Measurements from ENCODE around the gene TFCP2.

TFCP2 gene

GRCh38 chr12:51147309-51147708 lies 25.6 kb downstream of the TFCP2 start:
- Histone ChIP-seq H3K4me2 (ENCODE audit: low read length) (no peak overlapping the region), H4K20me1 (ENCODE audit: insufficient read depth, low read length) (peaks cover 13% of the 10 kb centered on the region), H3K9me3 (ENCODE audit: insufficient read depth, low read length) (no peaks in the 10 kb centered on the region)

DNA sequence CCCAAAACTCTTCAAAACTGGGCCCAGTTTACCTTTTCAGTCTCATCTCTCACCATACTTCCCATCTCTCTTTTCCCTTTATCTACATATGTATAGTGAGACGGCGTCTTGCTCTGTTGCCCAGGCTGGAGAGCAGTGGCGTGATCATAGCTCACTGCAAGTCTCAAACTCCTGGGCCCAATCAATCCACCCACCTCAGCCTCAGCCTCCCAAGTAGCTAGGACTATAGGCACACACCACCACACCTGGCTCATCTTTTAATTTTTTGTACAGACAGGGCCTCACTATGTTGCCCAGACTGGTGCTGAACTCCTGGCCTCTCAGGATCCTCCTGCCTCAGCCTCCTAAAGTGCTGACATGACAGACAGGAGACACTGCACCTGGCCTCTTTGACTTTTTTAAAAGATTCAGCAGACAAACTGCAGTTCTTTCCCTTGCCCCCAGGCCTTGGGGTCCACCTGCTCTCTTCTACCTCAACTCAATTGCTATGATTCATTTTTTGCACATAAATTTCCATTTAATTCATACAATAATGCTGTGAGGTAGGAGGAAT lies 33.6 kb downstream of the TFCP2 start:
- no peaks in the 10 kb centered on the region for H3K27me3 ChIP-seq (ENCODE audit: low read depth, low read length)
- H3K27ac ChIP-seq (ENCODE audit: low read length) = no peak overlapping the region
- H3K4me1 ChIP-seq (ENCODE audit: low read length) = no peaks in the 10 kb centered on the region
- no peak overlapping the region for H3K4me3 ChIP-seq (ENCODE audit: low read length)
- peaks cover 4% of the 10 kb centered on the region for H3K36me3 ChIP-seq (replicated peaks; ENCODE audit: low read depth, low read length)
- H3K9ac ChIP-seq (ENCODE audit: low read length) = no peak overlapping the region
- no peak overlapping the region for H2AFZ ChIP-seq (ENCODE audit: low read depth, low read length)
- TF ChIP-seq CTCF (IDR thresholded peaks at IDR 0.05; ENCODE audit: low read depth, low read length) (no peak), EZH2phosphoT487 (IDR thresholded peaks at IDR 0.05; ENCODE audit: low read depth) (no peak)
- no peak overlapping the region for H3K4me2 ChIP-seq (ENCODE audit: low read length)
- H4K20me1 ChIP-seq (ENCODE audit: insufficient read depth, low read length) = no peaks in the 10 kb centered on the region
- H3K79me2 ChIP-seq (ENCODE audit: low read length) = peaks cover 6% of the 10 kb centered on the region
- H3K9me3 ChIP-seq (ENCODE audit: insufficient read depth, low read length) = no peaks in the 10 kb centered on the region

More at GRCh38 chr12:51147309-51147708, 25.6 kb downstream of the TFCP2 start:
- TF ChIP-seq EZH2phosphoT487 (IDR thresholded peaks at IDR 0.05; ENCODE audit: low read depth) (no peak), CTCF (IDR thresholded peaks at IDR 0.05; ENCODE audit: low read depth, low read length) (no peak)
- H3K4me1 ChIP-seq (ENCODE audit: low read length) = no peaks in the 10 kb centered on the region
- no peak overlapping the region for H3K27ac ChIP-seq (ENCODE audit: low read length)
- H3K27me3 ChIP-seq (ENCODE audit: low read depth, low read length) = no peaks in the 10 kb centered on the region
- no peak overlapping the region for H3K9ac ChIP-seq (ENCODE audit: low read length)
- H3K79me2 ChIP-seq (ENCODE audit: low read length) = peaks cover 9% of the 10 kb centered on the region
- no peak overlapping the region for H2AFZ ChIP-seq (ENCODE audit: low read depth, low read length)
- H3K4me3 ChIP-seq (ENCODE audit: low read length) = no peak overlapping the region
- H3K36me3 ChIP-seq (replicated peaks; ENCODE audit: low read depth, low read length) = no peaks in the 10 kb centered on the region

GRCh38 chr12:51132693-51133092 lies 40.2 kb downstream of the TFCP2 start:
- Histone ChIP-seq H2AFZ (ENCODE audit: low read depth, low read length) (no peak overlapping the region), H3K36me3 (replicated peaks; ENCODE audit: low read depth, low read length) (no peaks in the 10 kb centered on the region), H3K4me3 (ENCODE audit: low read length) (no peak overlapping the region), H3K27ac (ENCODE audit: low read length) (no peak overlapping the region), H3K4me1 (ENCODE audit: low read length) (peaks cover 5% of the 10 kb centered on the region), H3K79me2 (ENCODE audit: low read length) (no peaks in the 10 kb centered on the region), H4K20me1 (ENCODE audit: insufficient read depth, low read length) (no peaks in the 10 kb centered on the region), H3K27me3 (ENCODE audit: low read depth, low read length) (no peaks in the 10 kb centered on the region), H3K4me2 (ENCODE audit: low read length) (no peak overlapping the region), H3K9ac (ENCODE audit: low read length) (no peak overlapping the region), H3K9me3 (ENCODE audit: insufficient read depth, low read length) (no peaks in the 10 kb centered on the region)
- TF ChIP-seq EZH2phosphoT487 (IDR thresholded peaks at IDR 0.05; ENCODE audit: low read depth) = no peak
- TF ChIP-seq CTCF (IDR thresholded peaks at IDR 0.05; ENCODE audit: low read depth, low read length) = no peak

DNA sequence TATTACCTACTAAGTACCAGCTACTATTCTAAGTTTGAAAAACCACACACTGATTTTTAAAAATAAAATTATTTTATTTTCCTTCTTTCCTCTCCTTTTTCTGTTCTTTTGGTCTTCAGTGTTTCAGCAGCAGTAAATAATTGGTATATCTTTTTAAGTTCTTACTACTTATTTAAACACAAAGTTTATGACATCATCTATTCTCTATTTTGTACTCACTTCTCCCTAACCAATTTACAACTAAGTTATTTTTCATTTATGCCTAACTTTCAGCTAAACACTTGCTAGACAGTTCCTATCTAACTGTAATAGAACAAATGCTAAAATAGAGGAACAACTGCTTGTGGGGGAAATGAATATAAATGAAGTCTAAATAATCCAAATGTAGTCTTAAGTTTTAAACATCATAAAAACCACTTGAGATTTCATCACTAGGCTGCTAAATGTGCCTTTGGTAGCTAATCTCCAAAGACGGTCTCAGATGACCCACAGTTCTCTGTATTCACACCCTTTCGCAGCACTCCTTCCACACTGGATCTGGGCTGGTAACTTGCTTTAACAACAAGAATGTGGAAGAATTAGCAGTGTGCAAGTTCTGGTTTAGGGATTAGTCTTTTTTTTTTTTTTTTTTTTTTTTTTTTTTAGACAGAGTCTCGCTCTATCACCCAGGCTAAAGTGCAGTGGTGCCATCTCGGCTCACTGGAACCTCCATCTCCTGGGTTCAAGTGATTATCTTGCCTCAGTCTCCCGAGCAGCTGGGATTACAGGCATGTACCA lies 41.0 kb downstream of the TFCP2 start:
- Histone ChIP-seq H3K4me1 (ENCODE audit: low read length) (peaks cover 5% of the 10 kb centered on the region), H3K27ac (ENCODE audit: low read length) (no peak overlapping the region), H3K36me3 (replicated peaks; ENCODE audit: low read depth, low read length) (no peaks in the 10 kb centered on the region), H4K20me1 (ENCODE audit: insufficient read depth, low read length) (no peaks in the 10 kb centered on the region), H3K79me2 (ENCODE audit: low read length) (no peaks in the 10 kb centered on the region), H2AFZ (ENCODE audit: low read depth, low read length) (no peak overlapping the region), H3K4me2 (ENCODE audit: low read length) (no peak overlapping the region), H3K4me3 (ENCODE audit: low read length) (no peak overlapping the region), H3K27me3 (ENCODE audit: low read depth, low read length) (no peaks in the 10 kb centered on the region), H3K9me3 (ENCODE audit: insufficient read depth, low read length) (no peaks in the 10 kb centered on the region), H3K9ac (ENCODE audit: low read length) (no peak overlapping the region)
- TF ChIP-seq EZH2phosphoT487 (IDR thresholded peaks at IDR 0.05; ENCODE audit: low read depth) = no peak
- TF ChIP-seq CTCF (IDR thresholded peaks at IDR 0.05; ENCODE audit: low read depth, low read length) = no peak
